A549 (cell line): ENCODE results near the gene SNX10. TPM values are rescaled to one million over a fixed set of nuclear protein-coding genes. Genes with fewer than 3 reads are reported as not detected.

Source experiments
- ATAC-seq, 2 experiments: fragments of 200-7000 bp in 1 of 2; fragments of >200 bp in 1 of 2; cut with Nextera tagmentation in 1 of 2; cut with Tn5 transposase in 1 of 2; 3 replicates each; pipeline versions ENCODE4 v1.8.0 to v1.9.1; 2018 to 2020; ENCODE audit warnings: mild to moderate bottlenecking in 1 of 2, moderate library complexity in 1 of 2
- CTCF ChIA-PET: fragments of 300-600 bp; sonication (Branson Sonifier 250); formaldehyde crosslinking; extraction: SDS; loops from one replicate; lab custom pipeline; 2021; ENCODE audit warnings: antibody characterized with exemption, inconsistent platforms; lab: Yijun Ruan, JAX
- POLR2A ChIA-PET: fragments of 350-600 bp; formaldehyde crosslinking; extraction: SDS; loops from one replicate; lab custom pipeline; 2021; ENCODE audit warnings: antibody characterized with exemption, inconsistent platforms; lab: Yijun Ruan, JAX
- DNase-seq, 2 experiments: peaks; one replicate each; pipeline versions ENCODE4 v3.0.0 to v3.0.0-alpha.2; 2011 to 2016; ENCODE audit warnings: low read depth in 1 of 2, low spot score in 1 of 2
- FAIRE-seq: peaks from 2 replicates; lab custom pipeline; 2011; peaks lifted over from hg19 to GRCh38; lab: Jason Lieb, UNC
- H3K27ac ChIP-seq, 2 experiments: fragments of >200 bp; sonication (Bioruptor Twin); formaldehyde crosslinking; 3 replicates each; pipeline ENCODE4 v1.5.1; 2016 to 2017
- H3K4me1 ChIP-seq: fragments of >200 bp; sonication (Bioruptor Twin); formaldehyde crosslinking; 3 replicates; pipeline ENCODE4 v1.6.1; 2016
- H3K4me2 ChIP-seq: fragments of >200 bp; sonication (Bioruptor Twin); formaldehyde crosslinking; 3 replicates; pipeline ENCODE4 v1.6.1; 2016
- H3K4me3 ChIP-seq: fragments of >200 bp; sonication (Bioruptor Twin); formaldehyde crosslinking; 3 replicates; pipeline ENCODE4 v1.5.1; 2016
- H3K9me3 ChIP-seq: fragments of >200 bp; sonication (Bioruptor Twin); formaldehyde crosslinking; 3 replicates; pipeline ENCODE4 v1.6.1; 2016
- ATOH8 ChIP-seq: fragments of 250-450 bp; sonication (Bioruptor Pico); IDR thresholded peaks from 2 replicates; pipeline ENCODE4 v1.5.0; 2020; ENCODE audit warnings: low read depth, mild to moderate bottlenecking, moderate library complexity
- EHMT2 ChIP-seq: fragments of 200-600 bp; sonication (generic); IDR thresholded peaks from 2 replicates; pipeline ENCODE4 v1.6.1; 2016; ENCODE audit warnings: antibody characterized with exemption, low read depth, mild to moderate bottlenecking, moderate library complexity
- HEYL ChIP-seq: fragments of 250-450 bp; sonication (Bioruptor Pico); IDR thresholded peaks from 2 replicates; pipeline ENCODE4 v1.8.0; 2021; ENCODE audit warnings: mild to moderate bottlenecking, moderate library complexity
- HOXB5 ChIP-seq: fragments of 250-450 bp; sonication (Bioruptor Pico); IDR thresholded peaks from 2 replicates; pipeline ENCODE4 v1.5.0; 2020; ENCODE audit warnings: mild to moderate bottlenecking, moderate library complexity
- JUNB ChIP-seq: fragments of >200 bp; sonication (Bioruptor Twin); formaldehyde crosslinking; IDR thresholded peaks from 2 replicates; pipeline ENCODE4 v1.6.1; 2016
- KDM1A ChIP-seq: fragments of 200-600 bp; sonication (generic); IDR thresholded peaks from 2 replicates; pipeline ENCODE4 v1.6.1; 2016; ENCODE audit warnings: low read depth, mild to moderate bottlenecking
- KDM5A ChIP-seq: fragments of 200-600 bp; sonication (generic); IDR thresholded peaks from 2 replicates; pipeline ENCODE4 v1.6.1; 2016; ENCODE audit warnings: antibody characterized with exemption, mild to moderate bottlenecking
- MYC ChIP-seq: IDR thresholded peaks from 2 replicates; pipeline ENCODE4 v1.6.1; 2012; ENCODE audit warnings: mild to moderate bottlenecking, inconsistent platforms, low read length, improper control_type of control experiment, borderline replicate concordance
- NFE2L2 ChIP-seq: fragments of 150-350 bp; conservative IDR thresholded peaks from 2 replicates; pipeline ENCODE4 v1.6.1; 2014; ENCODE audit warnings: low read length
- NR3C1 ChIP-seq: fragments of >200 bp; sonication (Bioruptor Twin); formaldehyde crosslinking; IDR thresholded peaks from 3 replicates; pipeline ENCODE4 v1.6.1; 2017
- RCOR1 ChIP-seq: fragments of 150-350 bp; IDR thresholded peaks from 2 replicates; pipeline ENCODE4 v1.6.1; 2014; ENCODE audit warnings: antibody characterized with exemption, low read length, low read depth
- TFCP2L1 ChIP-seq: fragments of 250-450 bp; sonication (Bioruptor Pico); IDR thresholded peaks from 2 replicates; pipeline ENCODE4 v1.5.0; 2021; ENCODE audit warnings: mild to moderate bottlenecking
- TP53 ChIP-seq: fragments of 250-450 bp; sonication (Bioruptor Pico); IDR thresholded peaks from 2 replicates; pipeline ENCODE4 v1.5.0; 2021; ENCODE audit warnings: mild to moderate bottlenecking, moderate library complexity
- USF2 ChIP-seq: fragments of 450-650 bp; IDR thresholded peaks from 2 replicates; pipeline ENCODE4 v1.6.1; 2014; ENCODE audit warnings: antibody characterized with exemption
- ZFP36 ChIP-seq: fragments of 450-650 bp; IDR thresholded peaks from 2 replicates; pipeline ENCODE4 v1.6.1; 2014; ENCODE audit warnings: borderline replicate concordance; ENCODE audit not compliant: partially characterized antibody
- ZNF302 ChIP-seq: fragments of 250-450 bp; sonication (Bioruptor Pico); IDR thresholded peaks from 2 replicates; pipeline ENCODE4 v1.9.0; 2021; ENCODE audit warnings: inconsistent platforms, mild to moderate bottlenecking, moderate library complexity
- ZSCAN20 ChIP-seq: fragments of 250-450 bp; sonication (Bioruptor Pico); IDR thresholded peaks from 2 replicates; pipeline ENCODE4 v1.8.0; 2022; ENCODE audit warnings: mild to moderate bottlenecking, moderate library complexity
- WGBS: methylation state at CpG from one replicate; pipeline ENCODE4 v1.1.6; 2017; ENCODE audit errors: missing lambda C conversion rate; 5-methylcytosine and 5-hydroxymethylcytosine counted together
- polyA plus RNA-seq, 4 experiments: library from polyadenylated mRNA; depleted of rRNA in 3 of 4; stranded (reverse); fragments of >200 nt; fragmentation: RNase III in 1 of 4; extraction: RNeasy Plus Mini Kit Qiagen cat#74134 plus additional on column Dnase treatment in 1 of 4; gene quantifications; 2 replicates in 3 of 4; 3 replicates in 1 of 4; pipeline ENCODE4 v1.2.3, GENCODE V29; 2011 to 2017
- TF ChIP-seq, protein P1 (sequence below): fragments of >200 bp; sonication (Bioruptor Twin); formaldehyde crosslinking; IDR thresholded peaks from 3 replicates; pipeline ENCODE4 v1.6.1; 2016
- TF ChIP-seq, protein P2 (sequence below): fragments of >200 bp; sonication (Bioruptor Twin); formaldehyde crosslinking; IDR thresholded peaks from 3 replicates; pipeline ENCODE4 v1.5.1; 2016

The SNX10 gene
- polyA plus RNA-seq, 2 of the 4 experiments (the other 2 are of a cell fraction): 4.5 to 12.6 TPM

- TF ChIP-seq KDM1A (no peak), EHMT2 (no peak), TFCP2L1 (CRISPR knock-in tag) (no peak)
- Histone ChIP-seq H3K4me3 (no peak overlapping the region), H3K4me2 (no peak overlapping the region), H3K4me1 (no peaks in the 10 kb centered on the region), H3K27ac (no peak overlapping the region), H3K9me3 (no peaks in the 10 kb centered on the region)
- CTCF ChIA-PET: interaction anchor here (0.6 to 1.1 kb wide), 4 partner anchors 10 to 66 kb away, joined by 3 to 4 read pairs (median 3); no protein-coding TSS in a partner anchor
- no peak for DNase-seq
- 75% methylated on average over 4 of the region's 4 CpGs for WGBS
- ATAC-seq: no peak
- no peak for FAIRE-seq
- POLR2A ChIA-PET: no interaction called here
These were observed 29.2 kb downstream of the SNX10 start for GRCh38 chr7:26320878-26321277.

DNA sequence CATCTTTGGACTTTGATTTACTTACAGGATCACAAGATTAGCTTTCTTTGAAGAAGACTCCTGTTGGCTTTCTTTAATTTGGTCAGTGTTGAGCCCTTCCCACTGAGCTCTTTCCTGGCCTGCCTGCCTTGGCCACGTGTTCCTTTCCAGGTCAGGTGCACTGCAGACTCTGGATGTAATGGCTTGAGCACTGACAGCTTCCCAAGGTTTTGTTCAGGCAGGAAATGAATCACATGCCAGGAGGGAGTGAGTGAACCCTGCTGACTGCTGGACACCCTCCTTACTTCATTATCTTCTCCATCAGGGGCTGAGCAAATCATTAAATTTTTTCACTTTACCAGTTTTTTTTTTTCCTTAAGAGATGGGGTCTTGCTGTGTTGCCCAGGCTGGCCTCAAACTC lies 29.8 kb downstream of the SNX10 start:
- no peak for FAIRE-seq
- CTCF ChIA-PET: interaction anchor here (1.0 to 1.1 kb wide), 3 partner anchors 11 to 44 kb away, joined by 3 to 4 read pairs (median 3); no protein-coding TSS in a partner anchor
- no peak for DNase-seq

GRCh38 chr7:26326211-26326610 lies 34.5 kb downstream of the SNX10 start:
- Histone ChIP-seq H3K4me3 (no peak overlapping the region), H3K4me2 (no peak overlapping the region), H3K9me3 (no peaks in the 10 kb centered on the region), H3K27ac (no peak overlapping the region), H3K4me1 (no peaks in the 10 kb centered on the region)
- DNase-seq (no peak), FAIRE-seq (no peak), ATAC-seq (no peak)
- ChIA-PET CTCF (no interaction called here), POLR2A (interaction anchor here (1.0 kb wide), 1 partner anchor 126 kb away, joined by 3 read pairs; the partner anchor contains the start of gene HNRNPA2B1)
- WGBS: 70% methylated on average over 3 of the region's 3 CpGs
- TF ChIP-seq NR3C1 (no peak), MYC (no peak), NFE2L2 (no peak), USF2 (no peak), ATOH8 (CRISPR knock-in tag) (no peak), HEYL (CRISPR knock-in tag) (no peak), EHMT2 (no peak), ZNF302 (CRISPR knock-in tag) (no peak), TP53 (CRISPR knock-in tag) (no peak), KDM5A (no peak)

More for the DNA sequence above, 29.8 kb downstream of the SNX10 start:
- no peaks in the 10 kb centered on the region for H3K4me1 ChIP-seq
- 28% methylated on average over 1 of the region's 1 CpG for WGBS
- H3K4me3 ChIP-seq: no peak overlapping the region
- POLR2A ChIA-PET: no interaction called here
- no peaks in the 10 kb centered on the region for H3K9me3 ChIP-seq
- H3K4me2 ChIP-seq: no peak overlapping the region
- H3K27ac ChIP-seq: no peak overlapping the region
- ATAC-seq: peak in 1 of 2 experiments; percentile 24; a peak in 1 of 6 replicates
- TF ChIP-seq RCOR1: no peak
- TF ChIP-seq, protein P1, sequence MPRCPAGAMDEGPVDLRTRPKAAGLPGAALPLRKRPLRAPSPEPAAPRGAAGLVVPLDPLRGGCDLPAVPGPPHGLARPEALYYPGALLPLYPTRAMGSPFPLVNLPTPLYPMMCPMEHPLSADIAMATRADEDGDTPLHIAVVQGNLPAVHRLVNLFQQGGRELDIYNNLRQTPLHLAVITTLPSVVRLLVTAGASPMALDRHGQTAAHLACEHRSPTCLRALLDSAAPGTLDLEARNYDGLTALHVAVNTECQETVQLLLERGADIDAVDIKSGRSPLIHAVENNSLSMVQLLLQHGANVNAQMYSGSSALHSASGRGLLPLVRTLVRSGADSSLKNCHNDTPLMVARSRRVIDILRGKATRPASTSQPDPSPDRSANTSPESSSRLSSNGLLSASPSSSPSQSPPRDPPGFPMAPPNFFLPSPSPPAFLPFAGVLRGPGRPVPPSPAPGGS: no peak
- TF ChIP-seq, protein P2, sequence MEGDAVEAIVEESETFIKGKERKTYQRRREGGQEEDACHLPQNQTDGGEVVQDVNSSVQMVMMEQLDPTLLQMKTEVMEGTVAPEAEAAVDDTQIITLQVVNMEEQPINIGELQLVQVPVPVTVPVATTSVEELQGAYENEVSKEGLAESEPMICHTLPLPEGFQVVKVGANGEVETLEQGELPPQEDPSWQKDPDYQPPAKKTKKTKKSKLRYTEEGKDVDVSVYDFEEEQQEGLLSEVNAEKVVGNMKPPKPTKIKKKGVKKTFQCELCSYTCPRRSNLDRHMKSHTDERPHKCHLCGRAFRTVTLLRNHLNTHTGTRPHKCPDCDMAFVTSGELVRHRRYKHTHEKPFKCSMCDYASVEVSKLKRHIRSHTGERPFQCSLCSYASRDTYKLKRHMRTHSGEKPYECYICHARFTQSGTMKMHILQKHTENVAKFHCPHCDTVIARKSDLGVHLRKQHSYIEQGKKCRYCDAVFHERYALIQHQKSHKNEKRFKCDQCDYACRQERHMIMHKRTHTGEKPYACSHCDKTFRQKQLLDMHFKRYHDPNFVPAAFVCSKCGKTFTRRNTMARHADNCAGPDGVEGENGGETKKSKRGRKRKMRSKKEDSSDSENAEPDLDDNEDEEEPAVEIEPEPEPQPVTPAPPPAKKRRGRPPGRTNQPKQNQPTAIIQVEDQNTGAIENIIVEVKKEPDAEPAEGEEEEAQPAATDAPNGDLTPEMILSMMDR: no peak
- no peak for TF ChIP-seq ZFP36
- no peak for TF ChIP-seq TFCP2L1 (CRISPR knock-in tag)
- TF ChIP-seq JUNB: no peak
- TF ChIP-seq ZSCAN20 (CRISPR knock-in tag): no peak
- no peak for TF ChIP-seq MYC
- no peak for TF ChIP-seq KDM5A
- no peak for TF ChIP-seq NFE2L2
- TF ChIP-seq HOXB5: no peak
